NCI-H2227 (cell line): ENCODE results near the gene SPATA7.

ENCODE experiments used
- DNase-seq: peaks from one replicate; lab custom pipeline; 2025; ENCODE audit not compliant: unreplicated experiment; lab: John Stamatoyannopoulos, UW

SPATA7 gene

GRCh38 chr14:88479574-88479987 is 94.1 kb downstream of the SPATA7 start:
- DNase-seq = no peak

- DNase-seq = no peak
Observed at GRCh38 chr14:88481059-88481458, 95.6 kb downstream of the SPATA7 start.

- no peak for DNase-seq
Observed at GRCh38 chr14:88481794-88482193, 96.3 kb downstream of the SPATA7 start.

GRCh38 chr14:88482524-88482923 is 97.1 kb downstream of the SPATA7 start:
- no peak for DNase-seq
